HepG2 (cell line): ENCODE results near the gene PTCRA.

Experiments used
- GABPA ChIP-seq, 2 experiments: IDR thresholded peaks; 2 replicates each; pipeline ENCODE4 v1.6.1; 2011 to 2016; ENCODE audit warnings: low read depth in 2 of 2, low read length in 1 of 2, missing biosample characterization in 1 of 2, missing genetic modification characterization in 1 of 2
- MXI1 ChIP-seq: IDR thresholded peaks from 3 replicates; pipeline ENCODE4 v1.6.1; 2012; ENCODE audit warnings: low read depth, low read length, inconsistent platforms, borderline replicate concordance
- NR3C1 ChIP-seq: sonication (generic); formaldehyde crosslinking; IDR thresholded peaks from 2 replicates; pipeline ENCODE4 v1.4.0; 2020; ENCODE audit warnings: missing genetic modification reagents
- REST ChIP-seq, 2 experiments: IDR thresholded peaks; 2 replicates each; pipeline ENCODE4 v1.6.1; 2011 to 2012; ENCODE audit warnings: low read length in 2 of 2, borderline replicate concordance in 1 of 2, low read depth in 1 of 2, mild to moderate bottlenecking in 1 of 2, moderate library complexity in 1 of 2

DNA sequence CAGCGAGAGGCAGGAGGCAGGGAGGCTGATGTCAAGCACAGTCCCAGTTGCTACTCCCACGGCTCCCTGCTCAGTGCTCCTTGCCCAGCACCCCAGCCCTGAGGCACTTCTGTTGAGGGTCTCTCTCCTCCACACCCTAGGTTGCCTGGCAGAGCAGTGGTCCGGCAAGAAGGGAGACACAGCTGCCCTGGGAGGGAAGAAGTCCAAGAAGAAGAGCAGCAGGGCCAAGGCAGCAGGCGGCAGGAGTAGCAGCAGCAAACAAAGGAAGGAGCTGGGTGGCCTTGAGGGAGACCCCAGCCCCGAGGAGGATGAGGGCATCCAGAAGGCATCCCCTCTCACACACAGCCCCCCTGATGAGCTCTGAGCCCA, 22.6 kb downstream of the PTCRA start:
- no peak for TF ChIP-seq MXI1
- no peak for TF ChIP-seq NR3C1 (CRISPR knock-in tag)
- TF ChIP-seq REST (IDR thresholded peaks at IDR 0.05; ENCODE audit: borderline replicate concordance in 1 of 2, low read depth in 1 of 2, low read length in 2 of 2), result no peak
- TF ChIP-seq GABPA (IDR thresholded peaks at IDR 0.05; ENCODE audit: low read depth, low read length), result no peak
- no peak for TF ChIP-seq GABPA (CRISPR knock-in tag; IDR thresholded peaks at IDR 0.05; ENCODE audit: low read depth)
